Cardiac septum (tissue), 1 donor: ENCODE measurements around the gene PTPRCAP. TPM values are rescaled to one million over a fixed set of nuclear protein-coding genes. Genes with fewer than 3 reads are reported as not detected.
"Not testable (repeated sequence)": the region's sequence is repeated elsewhere in the genome, so short reads cannot be mapped to it uniquely, and the experiment has no call there.

Source experiments
- DNase-seq: peaks from one replicate; pipeline ENCODE4 v3.0.0-alpha.2; 2020; ENCODE audit warnings: low spot score
- intact Hi-C: fragments of 100-400 bp; cut with DNase I; formaldehyde crosslinking; loops from one replicate; pipeline ENCODE4 v1.14.0; 2022
- total RNA-seq: library from RNA; stranded (reverse); fragmentation: NEBNext Ultra II Directional; extraction: Animal tissue kit (Norgen Biotek cat#: 25700); gene quantifications from one replicate; pipeline ENCODE4 v1.2.1, GENCODE V29; 2021
- donor health status: DM: no; HTN: no; CAD: no.

PTPRCAP gene
- total RNA-seq, 1 donor from 2014 or later: 0.40 TPM

DNA sequence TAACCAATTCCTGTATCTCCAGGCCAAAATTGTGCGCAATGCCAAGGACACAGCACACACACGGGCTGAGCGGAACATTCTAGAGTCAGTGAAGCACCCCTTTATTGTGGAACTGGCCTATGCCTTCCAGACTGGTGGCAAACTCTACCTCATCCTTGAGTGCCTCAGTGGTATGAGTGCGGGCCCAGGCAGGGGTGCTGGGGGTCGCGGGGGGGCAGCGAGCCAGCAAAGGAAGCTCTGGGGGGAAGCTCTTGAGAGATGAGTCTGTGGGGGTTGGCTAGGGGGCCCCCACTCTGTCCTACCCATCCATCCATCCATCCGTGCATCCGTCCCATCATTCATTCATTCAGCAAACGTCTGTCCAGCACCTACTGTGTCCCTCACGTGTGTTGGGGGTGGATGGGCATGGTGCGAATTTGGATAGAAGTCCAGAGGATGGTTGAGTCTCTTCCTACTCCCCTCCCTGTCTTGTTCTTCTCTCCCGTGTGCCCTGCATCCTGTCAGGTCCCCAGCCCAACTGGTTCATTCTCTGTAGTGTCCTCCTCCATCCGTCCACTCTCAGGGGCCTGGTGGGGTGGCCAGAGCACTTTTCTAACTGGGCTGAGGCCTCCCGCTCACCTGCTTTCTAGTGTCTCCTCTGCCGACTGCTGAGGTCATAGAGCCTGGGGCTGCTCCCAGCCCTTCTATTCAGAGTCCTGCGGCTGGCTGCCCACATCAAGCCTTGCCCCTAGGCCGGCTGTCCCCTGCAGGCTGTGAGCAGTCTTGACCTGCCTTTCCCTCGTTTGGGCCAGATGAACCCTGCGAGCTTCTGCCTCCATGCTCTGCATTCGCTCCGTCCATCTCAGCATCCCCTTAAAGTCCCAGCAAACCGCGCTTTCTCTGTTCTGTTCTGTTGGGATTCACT lies 5.9 kb downstream of the PTPRCAP start:
- intact Hi-C loops: no loop called here
- DNase-seq: no peak

DNA sequence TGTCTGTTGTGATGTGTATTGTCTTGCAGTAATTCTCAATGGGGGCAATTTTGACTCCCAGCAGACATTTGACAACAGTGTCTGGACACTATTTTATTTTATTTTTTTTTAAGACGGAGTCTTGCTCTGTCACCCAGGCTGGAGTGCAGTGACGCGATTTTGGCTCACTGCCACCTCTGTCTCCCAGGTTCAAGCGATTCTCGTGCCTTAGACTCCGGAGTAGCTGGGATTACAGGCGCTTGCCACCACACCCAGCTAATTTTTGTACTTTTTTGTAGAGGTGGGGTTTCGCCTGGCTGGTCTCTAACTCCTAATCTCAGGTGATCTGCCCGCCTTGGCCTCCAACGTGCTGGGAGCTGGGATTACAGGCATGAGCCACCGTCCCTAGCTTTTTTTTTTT lies 7.8 kb downstream of the PTPRCAP start:
- DNase-seq: no peak

DNA sequence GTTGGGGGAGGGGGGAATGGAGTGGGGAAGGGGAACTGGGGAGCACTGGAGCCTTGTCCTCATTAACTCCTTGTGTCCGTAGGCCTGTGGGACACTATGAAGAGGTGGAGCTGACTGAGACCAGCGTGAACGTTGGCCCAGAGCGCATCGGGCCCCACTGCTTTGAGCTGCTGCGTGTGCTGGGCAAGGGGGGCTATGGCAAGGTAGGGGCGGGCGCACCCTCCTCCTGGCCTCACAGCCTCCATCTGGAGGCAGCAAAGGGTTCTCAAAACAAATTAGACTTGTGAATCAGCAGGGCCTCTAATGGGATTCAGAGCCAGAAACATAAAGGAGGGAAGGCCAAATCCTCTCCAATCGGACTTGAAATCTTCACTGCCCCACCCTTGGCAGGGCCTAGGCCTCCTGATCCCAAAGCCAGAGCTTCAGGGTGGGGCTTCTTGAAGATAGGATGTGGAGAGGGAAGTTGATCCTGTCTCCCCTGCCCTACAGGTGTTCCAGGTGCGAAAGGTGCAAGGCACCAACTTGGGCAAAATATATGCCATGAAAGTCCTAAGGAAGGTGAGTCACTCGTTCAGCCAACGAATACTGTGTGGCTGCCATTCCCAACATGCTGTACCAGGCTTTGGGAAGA lies 8.3 kb downstream of the PTPRCAP start:
- no peak for DNase-seq
- intact Hi-C loops: loop anchor here (2.0 to 5.0 kb wide), 2 partner anchors 37 to 40 kb away; partner anchors contain the start of genes RAD9A and TMEM134

More for the DNA sequence above, 7.8 kb downstream of the PTPRCAP start:
- intact Hi-C loops: loop anchor here (2.0 to 5.0 kb wide), 2 partner anchors 37 to 39 kb away; partner anchors contain the start of genes RAD9A and TMEM134

DNA sequence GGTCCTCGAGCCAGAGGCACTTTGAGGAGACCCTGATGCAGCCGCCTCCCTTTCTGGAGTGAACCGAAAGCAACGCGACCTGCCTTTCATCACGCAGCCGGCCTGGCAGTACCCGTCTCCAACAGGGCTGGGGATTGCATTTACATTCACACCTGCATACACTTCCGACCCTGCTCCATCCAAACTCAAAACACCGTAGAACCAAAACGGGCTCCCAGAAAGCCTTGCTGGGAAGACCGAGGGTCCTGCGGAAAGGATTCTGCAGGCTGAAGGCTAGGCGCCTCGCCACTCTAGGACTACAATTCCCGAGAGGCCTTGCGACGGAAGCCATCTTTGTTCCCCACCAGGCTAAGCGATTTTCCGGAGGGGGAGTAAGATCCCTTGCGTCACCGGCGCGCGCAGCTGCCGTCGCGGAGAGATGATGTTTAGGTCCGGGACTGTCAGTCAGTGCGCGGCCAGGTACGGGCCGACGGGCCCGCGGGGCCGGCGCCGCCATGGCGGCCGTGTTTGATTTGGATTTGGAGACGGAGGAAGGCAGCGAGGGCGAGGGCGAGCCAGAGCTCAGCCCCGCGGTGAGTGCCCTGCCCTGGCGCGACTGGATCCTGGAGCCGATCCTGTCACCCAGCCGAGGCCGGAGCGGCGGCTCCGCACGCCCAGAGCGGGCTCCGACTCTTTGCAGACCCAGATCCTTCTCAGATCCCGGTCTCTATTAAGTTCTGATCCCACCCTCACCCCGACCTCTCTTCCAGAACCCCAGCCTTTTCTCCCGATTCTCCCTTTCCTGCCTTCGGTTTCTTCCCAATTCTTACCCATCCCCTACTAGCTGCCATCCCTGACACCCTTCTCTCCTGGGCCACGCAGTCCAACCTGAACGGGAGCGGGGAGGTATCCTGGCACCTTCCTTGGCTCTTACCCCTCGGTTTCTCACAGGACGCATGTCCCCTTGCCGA lies 9.2 kb downstream of the PTPRCAP start, which contains the start of gene RPS6KB2:
Gene RPS6KB2, plus strand, starts transcription at position 443 of the 950 bp plus-strand sequence. Its CDS starts 52 bp downstream, at position 495.
- intact Hi-C loops: loop anchor here (2.0 to 5.0 kb wide), 2 partner anchors 36 to 40 kb away; partner anchors contain the start of genes RAD9A and TMEM134
- DNase-seq: peak; percentile 99

DNA sequence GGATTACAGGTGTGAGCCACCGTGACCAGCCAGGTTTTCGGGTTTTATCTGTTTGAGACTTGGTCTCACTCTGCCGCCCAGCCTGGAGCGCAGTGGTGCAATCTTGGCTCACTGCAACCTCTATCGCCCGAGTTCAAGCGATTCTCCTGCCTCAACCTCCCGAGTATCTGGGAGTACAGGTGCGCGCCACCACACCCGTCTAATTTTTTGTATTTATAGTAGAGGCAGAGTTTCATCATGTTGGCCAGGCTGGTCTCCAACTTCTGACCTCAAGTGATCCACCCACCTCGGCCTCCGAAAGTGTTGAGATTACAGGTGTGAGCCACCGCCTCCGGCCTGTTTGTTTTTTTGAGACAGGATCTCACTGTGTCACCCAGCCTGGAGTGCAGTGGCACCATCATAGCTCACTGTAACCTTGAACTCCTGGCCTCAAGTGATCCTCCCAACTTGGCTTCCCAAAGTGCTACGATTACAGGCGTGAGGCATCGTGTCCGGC lies 10.1 kb downstream of the PTPRCAP start:
- not testable (repeated sequence) for DNase-seq
- intact Hi-C loops: loop anchor here (5.0 kb wide), 1 partner anchor 35 kb away; the partner anchor contains the start of gene RAD9A

DNA sequence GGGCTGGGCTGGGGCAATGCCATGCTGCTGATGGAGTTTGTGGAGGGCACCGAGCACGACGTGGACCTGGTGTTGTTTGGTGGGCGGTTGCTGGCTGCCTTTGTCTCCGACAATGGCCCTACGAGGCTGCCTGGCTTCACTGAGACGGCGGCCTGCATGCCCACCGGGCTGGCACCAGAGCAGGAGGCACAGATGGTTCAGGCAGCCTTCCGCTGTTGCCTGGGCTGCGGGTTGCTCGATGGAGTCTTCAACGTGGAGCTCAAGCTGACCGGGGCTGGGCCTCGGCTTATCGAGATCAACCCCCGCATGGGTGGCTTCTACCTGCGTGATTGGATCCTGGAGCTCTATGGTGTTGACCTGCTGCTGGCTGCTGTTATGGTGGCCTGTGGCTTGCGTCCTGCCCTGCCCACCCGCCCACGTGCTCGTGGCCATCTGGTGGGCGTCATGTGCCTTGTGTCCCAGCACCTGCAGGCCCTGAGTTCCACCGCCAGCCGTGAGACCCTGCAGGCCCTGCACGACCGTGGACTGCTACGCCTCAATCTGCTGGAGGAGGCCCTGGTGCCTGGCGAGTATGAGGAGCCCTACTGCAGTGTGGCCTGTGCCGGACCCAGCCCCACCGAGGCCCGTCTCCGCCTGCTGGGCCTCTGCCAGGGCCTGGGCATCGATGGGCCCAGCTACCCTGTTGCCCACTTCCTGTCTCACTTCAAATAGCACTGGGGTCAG lies 13.4 kb downstream of the PTPRCAP start:
- intact Hi-C loops: no loop called here
- no peak for DNase-seq

DNA sequence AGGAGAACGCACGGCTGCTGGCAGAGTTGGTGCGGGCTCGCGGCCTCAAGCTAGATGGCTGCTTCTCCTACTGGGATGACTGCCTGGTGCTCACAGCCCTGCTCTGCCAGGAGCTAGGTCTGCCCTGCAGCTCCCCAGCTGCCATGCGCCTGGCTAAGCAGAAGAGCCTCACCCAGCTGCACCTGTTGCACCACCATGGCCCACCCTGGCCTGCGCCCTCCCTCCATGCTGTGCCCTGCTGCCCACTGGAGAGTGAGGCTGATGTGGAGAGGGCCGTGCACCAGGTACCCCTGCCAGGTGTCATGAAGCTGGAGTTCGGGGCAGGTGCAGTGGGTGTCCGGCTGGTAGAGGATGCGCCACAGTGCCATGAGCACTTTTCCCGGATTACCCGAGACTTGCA lies 14.0 kb downstream of the PTPRCAP start:
- DNase-seq: no peak
- intact Hi-C loops: no loop called here

DNA sequence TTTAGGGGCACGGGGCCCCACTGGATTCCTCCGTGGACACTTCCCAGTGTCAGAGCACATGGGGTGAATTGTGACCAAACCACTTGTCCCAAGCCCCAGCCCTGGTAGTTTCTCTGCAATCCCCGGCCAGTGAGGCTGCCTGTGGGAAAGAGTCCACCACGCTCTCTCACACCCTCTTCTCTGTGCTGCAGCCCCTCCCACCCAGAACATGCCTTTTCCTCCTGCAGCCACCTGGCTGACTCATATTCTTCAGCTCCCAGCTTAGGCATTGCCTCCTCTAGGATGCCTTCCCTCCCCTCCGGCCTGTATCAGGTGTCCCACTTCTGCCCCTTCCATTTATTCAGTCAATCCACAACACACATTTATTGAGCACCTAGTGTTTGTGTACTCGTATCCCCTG lies 14.6 kb downstream of the PTPRCAP start:
- intact Hi-C loops: no loop called here
- no peak for DNase-seq

DNA sequence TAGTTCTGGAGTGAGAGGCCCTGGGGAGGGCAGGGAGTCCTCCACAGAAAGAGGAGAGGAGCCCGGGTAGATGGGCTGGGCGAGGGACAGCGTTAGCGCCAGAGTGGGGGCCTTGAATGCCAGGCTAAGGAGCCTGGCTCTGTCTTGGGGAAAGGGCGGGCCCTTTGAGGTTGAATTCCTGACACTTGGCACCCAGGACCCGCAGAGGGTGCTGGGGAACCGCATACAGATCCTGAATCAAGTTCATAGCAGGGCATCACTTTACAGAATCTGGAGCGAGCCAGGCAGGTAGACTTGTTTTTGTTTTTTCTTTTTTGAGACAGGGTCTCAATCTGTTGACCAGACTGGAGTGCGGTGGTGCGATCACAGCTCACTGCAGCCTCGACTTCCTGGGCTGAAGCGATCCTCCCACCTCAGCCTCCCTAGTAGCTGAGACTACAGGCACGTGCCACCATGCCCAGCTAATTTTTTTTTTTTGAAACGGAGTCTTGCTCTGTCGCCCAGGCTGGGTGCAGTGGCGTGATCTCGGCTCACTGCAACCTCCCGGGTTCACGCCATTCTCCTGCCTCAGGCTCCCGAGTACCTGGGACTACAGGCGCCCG lies 16.0 kb downstream of the PTPRCAP start:
- intact Hi-C loops: no loop called here
- DNase-seq: no peak

DNA sequence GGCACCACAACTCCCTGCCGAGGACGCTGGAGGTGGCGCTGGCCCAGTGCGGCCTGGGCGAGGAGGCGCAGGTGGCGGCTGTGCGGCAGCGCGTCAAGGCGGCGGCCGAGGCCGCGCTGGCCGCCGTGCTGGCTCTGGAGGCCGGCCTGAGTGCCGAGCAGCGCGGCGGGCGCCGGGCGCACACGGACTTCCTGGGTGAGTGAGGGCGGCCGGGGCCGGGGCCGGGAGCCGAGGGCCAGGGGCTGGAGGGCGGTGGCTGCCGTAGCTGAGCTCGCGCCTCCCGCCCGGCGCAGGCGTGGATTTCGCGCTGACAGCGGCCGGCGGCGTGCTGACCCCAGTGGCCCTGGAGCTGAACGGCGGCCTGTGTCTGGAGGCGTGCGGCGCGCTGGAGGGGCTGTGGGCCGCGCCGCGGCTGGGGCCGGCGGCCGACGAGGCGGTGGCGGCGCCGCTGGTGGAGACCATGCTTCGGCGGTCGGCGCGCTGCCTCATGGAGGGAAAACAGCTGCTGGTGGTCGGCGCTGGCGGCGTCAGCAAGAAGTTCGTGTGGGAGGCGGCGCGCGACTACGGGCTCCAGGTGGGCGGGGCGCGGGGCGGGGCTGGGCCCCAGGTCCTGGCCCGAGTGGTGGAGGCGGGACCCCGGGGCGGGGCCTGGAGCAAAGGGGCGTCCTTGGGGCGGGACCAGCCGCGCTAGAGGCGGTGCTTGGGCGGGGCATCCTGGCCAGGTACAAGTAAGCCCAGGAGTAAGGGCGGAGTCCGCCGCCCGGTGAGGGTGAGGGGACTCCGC lies 16.6 kb downstream of the PTPRCAP start:
- intact Hi-C loops: no loop called here

DNA sequence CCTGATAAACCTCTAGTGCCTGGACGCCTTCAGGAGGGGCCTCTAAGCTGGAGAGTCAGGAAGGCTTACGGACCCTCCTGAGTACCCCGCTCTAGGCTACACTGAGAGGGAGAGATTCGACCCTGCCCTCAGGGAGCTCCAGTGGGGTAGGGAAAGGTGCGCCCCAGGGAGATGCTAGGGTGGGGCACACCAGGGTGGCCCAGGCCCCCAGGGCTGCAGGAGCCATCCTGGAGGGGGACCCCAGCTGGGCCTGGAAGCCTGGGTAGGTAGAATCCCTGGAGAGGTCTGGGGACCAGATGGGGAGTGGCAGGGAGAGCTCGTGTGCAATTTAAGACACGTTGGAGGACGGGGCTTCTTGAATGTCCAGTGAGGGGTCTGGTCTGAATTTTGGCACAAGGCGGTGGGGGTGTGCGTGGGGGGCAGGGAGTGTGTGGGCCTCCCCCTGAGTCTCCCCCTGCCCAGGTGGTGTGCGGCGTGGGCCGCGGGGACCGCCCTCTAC lies 17.3 kb downstream of the PTPRCAP start:
- no peak for DNase-seq
- intact Hi-C loops: no loop called here

More for the DNA sequence above, 16.6 kb downstream of the PTPRCAP start:
- peak; percentile 99 for DNase-seq

DNA sequence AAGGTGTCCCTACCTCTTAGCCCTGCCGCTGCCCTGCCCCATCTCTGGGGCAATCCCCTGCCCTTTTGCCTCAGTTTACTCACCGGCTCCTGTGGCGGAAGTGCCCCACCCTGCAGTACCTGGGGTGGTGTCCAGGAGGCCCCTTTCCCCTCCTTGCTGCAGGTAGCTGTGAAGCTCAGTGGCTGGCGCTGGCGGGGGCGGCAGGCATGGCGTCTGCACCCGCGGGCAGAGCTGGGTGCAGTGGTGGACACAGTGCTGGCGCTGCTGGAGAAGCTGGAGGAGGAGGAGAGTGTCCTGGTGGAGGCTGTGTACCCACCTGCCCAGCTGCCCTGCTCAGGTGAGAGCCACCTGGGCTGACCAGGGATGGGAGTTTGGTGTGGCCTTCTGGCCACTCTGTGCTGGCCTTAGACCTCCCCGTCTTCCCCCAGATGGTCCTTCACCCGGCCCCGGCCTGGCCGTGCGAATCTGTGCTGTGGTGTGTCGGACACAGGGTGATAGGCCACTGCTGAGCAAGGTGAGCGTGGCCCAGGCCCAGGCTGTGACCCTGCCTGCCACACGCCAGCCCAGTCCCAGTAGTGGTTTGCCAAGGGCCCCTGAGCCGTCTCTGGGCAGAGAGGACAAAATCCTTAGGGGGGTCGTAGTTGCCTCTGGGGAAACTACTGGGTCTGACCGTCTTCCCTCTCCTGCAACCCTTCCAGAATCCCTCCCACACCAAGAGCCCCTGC lies 18.0 kb downstream of the PTPRCAP start:
- DNase-seq: no peak
- intact Hi-C loops: no loop called here

DNA sequence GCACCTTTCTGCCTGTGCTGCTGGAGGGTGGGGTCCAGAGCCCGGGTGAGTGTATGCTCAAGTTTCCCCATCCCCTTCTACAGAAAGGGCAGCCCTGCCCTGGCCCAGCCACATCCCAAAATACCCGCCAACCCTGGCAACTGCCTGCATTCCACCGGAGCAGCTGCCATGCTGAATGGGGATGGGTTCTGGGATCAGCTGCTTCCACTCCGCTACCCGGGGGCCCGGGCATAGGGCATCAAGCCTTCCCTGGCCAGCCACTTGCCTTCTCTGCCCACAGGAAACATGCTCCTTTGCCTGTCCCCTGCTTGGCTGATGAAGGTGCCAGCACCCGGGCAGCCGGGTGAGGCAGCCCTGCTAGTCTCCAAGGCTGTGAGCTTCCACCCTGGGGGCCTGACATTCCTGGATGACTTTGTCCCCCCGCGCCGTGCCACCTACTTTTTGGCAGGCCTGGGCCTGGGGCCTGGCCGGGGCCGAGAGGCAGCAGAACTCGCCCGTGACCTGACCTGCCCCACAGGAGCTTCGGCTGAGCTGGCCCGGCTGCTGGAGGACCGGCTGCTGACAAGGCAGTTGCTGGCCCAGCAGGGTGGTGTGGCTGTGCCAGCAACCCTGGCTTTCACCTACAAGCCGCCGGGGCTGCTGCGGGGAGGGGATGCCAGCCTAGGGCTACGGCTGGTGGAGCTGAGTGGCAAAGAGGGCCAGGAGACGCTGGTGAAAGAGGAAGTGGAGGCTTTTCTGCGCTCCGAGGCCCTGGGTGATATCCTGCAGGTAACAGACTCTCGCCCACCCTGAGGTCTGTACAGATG lies 18.8 kb downstream of the PTPRCAP start:
- intact Hi-C loops: no loop called here
- peak; percentile 85 for DNase-seq

DNA sequence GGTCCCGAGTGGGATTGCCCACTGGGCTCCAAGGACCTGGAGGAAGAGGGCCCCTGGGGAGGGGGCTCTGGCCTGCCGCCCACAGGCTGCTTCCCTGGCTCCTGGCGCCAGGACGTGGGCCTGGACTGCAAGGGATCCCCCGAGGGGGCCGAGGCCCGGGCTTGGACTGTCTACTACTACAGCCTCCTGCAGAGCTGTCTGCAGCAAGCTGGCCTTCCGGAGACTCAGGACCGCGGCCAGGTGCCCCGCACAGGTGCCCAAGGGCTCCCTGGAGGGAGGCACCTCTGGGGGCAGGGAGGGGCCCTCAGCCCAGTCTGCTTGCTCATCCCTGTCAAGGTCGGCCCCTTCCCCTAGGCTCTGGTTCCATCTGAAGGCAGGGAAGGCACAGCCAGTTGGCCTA lies 20.1 kb downstream of the PTPRCAP start:
- intact Hi-C loops: no loop called here
- DNase-seq: no peak

DNA sequence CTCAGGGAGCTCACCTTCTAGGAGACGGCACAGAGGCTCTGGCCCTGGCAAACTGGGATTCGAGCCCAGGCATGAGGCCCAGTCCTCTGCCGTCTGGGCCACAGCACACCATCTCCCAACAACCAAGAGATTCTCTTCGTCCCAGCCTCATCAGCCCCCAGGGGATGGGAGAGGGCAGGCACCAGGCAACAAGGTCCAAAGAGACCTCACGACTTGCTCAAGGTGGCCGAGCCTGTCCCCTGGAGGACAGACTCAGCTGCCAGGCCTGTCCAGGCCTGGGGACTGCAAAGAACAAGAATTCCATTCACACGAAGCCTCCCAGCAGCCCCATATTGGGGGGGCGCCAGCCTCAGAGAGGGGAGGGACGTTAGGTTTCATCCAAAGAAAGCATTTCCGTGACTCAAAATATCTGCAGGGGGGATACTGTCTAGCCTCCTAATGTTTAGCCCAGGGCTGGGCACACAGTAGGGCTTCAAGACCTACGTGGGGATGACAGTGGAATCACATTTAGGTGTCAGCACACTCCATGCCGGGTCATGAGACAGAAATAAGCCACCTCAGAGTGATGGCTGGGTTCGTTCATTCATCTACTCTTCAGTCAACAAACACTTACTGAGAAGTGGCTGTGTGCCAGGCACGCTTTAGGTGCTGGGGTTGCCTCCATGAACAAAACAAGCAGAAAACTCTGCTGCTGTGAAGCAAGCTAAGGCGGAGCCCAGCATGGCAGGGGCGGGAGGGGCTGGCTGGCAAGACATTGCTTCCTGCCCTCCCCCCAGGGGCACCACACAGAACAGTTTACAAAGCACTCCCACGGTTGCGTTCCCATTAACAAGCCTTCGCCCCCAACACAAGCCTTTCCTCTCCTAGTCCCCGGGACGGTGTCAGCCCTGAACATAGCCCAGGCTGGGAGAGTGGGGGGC lies 20.8 kb downstream of the PTPRCAP start:
- DNase-seq: no peak
- intact Hi-C loops: no loop called here
